Activated CD4-positive, alpha-beta T cell treated with anti-CD3 and anti-CD28 coated beads, Interleukin-2, amount 50 U/mL, for 24 hours (primary cell): ENCODE results near the gene CD74.

Experiments used
- DNase-seq, 2 donors: peaks; one replicate each; pipeline ENCODE4 v3.0.0-alpha.2; 2020; ENCODE audit warnings: low read depth in 1 of 2, low spot score in 1 of 2

The CD74 gene

GRCh38 chr5:150397782-150398721 lies 14.7 kb downstream of the CD74 start:
- DNase-seq = no peak

- DNase-seq = no peak
These were observed 15.4 kb downstream of the CD74 start for GRCh38 chr5:150397146-150397781.

- no peak for DNase-seq
These were observed 16.4 kb downstream of the CD74 start for GRCh38 chr5:150396267-150396666.

GRCh38 chr5:150395688-150395975 lies 17.1 kb downstream of the CD74 start:
- DNase-seq = no peak

GRCh38 chr5:150394912-150395687 lies 17.6 kb downstream of the CD74 start:
- DNase-seq = no peak

GRCh38 chr5:150394131-150394530 lies 18.6 kb downstream of the CD74 start:
- no peak for DNase-seq

- no peak for DNase-seq
These were observed 19.5 kb downstream of the CD74 start for GRCh38 chr5:150393096-150393645.

GRCh38 chr5:150392680-150393079 lies 20.0 kb downstream of the CD74 start:
- DNase-seq = no peak

- no peak for DNase-seq
These were observed 20.7 kb downstream of the CD74 start for GRCh38 chr5:150391986-150392385.

- no peak for DNase-seq
These were observed 21.5 kb downstream of the CD74 start for GRCh38 chr5:150391064-150391834.

GRCh38 chr5:150389531-150390266 lies 23.0 kb downstream of the CD74 start:
- DNase-seq = no peak

GRCh38 chr5:150386024-150386855 lies 26.5 kb downstream of the CD74 start:
- DNase-seq = no peak

GRCh38 chr5:150384701-150385100 lies 28.0 kb downstream of the CD74 start:
- DNase-seq = no peak

- no peak for DNase-seq
These were observed 34.6 kb downstream of the CD74 start for GRCh38 chr5:150377964-150378694.

- no peak for DNase-seq
These were observed 35.6 kb downstream of the CD74 start for GRCh38 chr5:150376799-150377771.

GRCh38 chr5:150374651-150375050 lies 38.1 kb downstream of the CD74 start:
- DNase-seq = no peak

- no peak for DNase-seq
These were observed 40.1 kb downstream of the CD74 start for GRCh38 chr5:150372639-150373038.
